Osteocyte (in vitro differentiated cells): ENCODE results near the gene OBI1. TPM values are rescaled to one million over a fixed set of nuclear protein-coding genes. Genes with fewer than 3 reads are reported as not detected.

Experiments used
- DNase-seq: peaks from one replicate; pipeline ENCODE4 v3.0.0; 2021; ENCODE audit warnings: mixed read lengths; ENCODE audit not compliant: unreplicated experiment; ENCODE audit errors: extremely low spot score
- H3K27ac Mint-ChIP-seq: one replicate; pipeline ENCODE4 v1.8.0; 2021; ENCODE audit warnings: mild to moderate bottlenecking, mixed read lengths; ENCODE audit not compliant: unreplicated experiment
- H3K27me3 Mint-ChIP-seq: one replicate; pipeline ENCODE4 v1.8.0; 2021; ENCODE audit warnings: mixed read lengths; ENCODE audit not compliant: unreplicated experiment
- H3K36me3 Mint-ChIP-seq: one replicate; pipeline ENCODE4 v1.8.0; 2021; ENCODE audit warnings: mixed read lengths; ENCODE audit not compliant: unreplicated experiment
- H3K4me1 Mint-ChIP-seq: one replicate; pipeline ENCODE4 v1.8.0; 2021; ENCODE audit warnings: mixed read lengths; ENCODE audit not compliant: unreplicated experiment
- H3K4me3 Mint-ChIP-seq: one replicate; pipeline ENCODE4 v1.8.0; 2021; ENCODE audit warnings: mild to moderate bottlenecking, moderate library complexity, mixed read lengths; ENCODE audit not compliant: unreplicated experiment
- H3K9me3 Mint-ChIP-seq: one replicate; pipeline ENCODE4 v1.8.0; 2021; ENCODE audit warnings: mixed read lengths; ENCODE audit not compliant: unreplicated experiment
- CTCF ChIP-seq: fragments of 200-600 bp; sonication (generic); IDR thresholded peaks from 2 replicates; pipeline ENCODE4 v1.5.0; 2021; ENCODE audit warnings: antibody characterized with exemption, mild to moderate bottlenecking, moderate library complexity
- total RNA-seq: library from RNA; stranded (reverse); gene quantifications from 2 replicates; pipeline ENCODE4 v1.2.1, GENCODE V29; 2021

OBI1 gene
- total RNA-seq, 1 donor from 2014 or later = 10.5 TPM

GRCh38 chr13:78631077-78631476 is 27.9 kb downstream of the OBI1 start:
- TF ChIP-seq CTCF = no peak
- Mint-ChIP-seq H3K27ac (no peak overlapping the region), H3K4me3 (no peak overlapping the region), H3K27me3 (no peaks in the 10 kb centered on the region), H3K9me3 (no peaks in the 10 kb centered on the region), H3K4me1 (no peaks in the 10 kb centered on the region), H3K36me3 (peaks cover 36% of the 10 kb centered on the region)
- no peak for DNase-seq

GRCh38 chr13:78630511-78630910 is 28.4 kb downstream of the OBI1 start:
- peaks cover 36% of the 10 kb centered on the region for H3K36me3 Mint-ChIP-seq
- no peak overlapping the region for H3K4me3 Mint-ChIP-seq
- no peaks in the 10 kb centered on the region for H3K4me1 Mint-ChIP-seq
- no peaks in the 10 kb centered on the region for H3K27me3 Mint-ChIP-seq
- DNase-seq = no peak
- H3K27ac Mint-ChIP-seq = no peak overlapping the region
- no peak for TF ChIP-seq CTCF
- H3K9me3 Mint-ChIP-seq = no peaks in the 10 kb centered on the region

- peaks cover 17% of the 10 kb centered on the region for H3K36me3 Mint-ChIP-seq
Observed at GRCh38 chr13:78625384-78625783, 33.6 kb downstream of the OBI1 start.

GRCh38 chr13:78623132-78623531 is 35.8 kb downstream of the OBI1 start:
- DNase-seq = no peak
- Mint-ChIP-seq H3K36me3 (peaks cover 17% of the 10 kb centered on the region), H3K4me3 (no peak overlapping the region), H3K27ac (no peak overlapping the region), H3K9me3 (no peaks in the 10 kb centered on the region), H3K27me3 (no peaks in the 10 kb centered on the region), H3K4me1 (no peaks in the 10 kb centered on the region)
- TF ChIP-seq CTCF = no peak

More at GRCh38 chr13:78625384-78625783, 33.6 kb downstream of the OBI1 start:
- no peaks in the 10 kb centered on the region for H3K4me1 Mint-ChIP-seq
- no peak for TF ChIP-seq CTCF
- H3K27ac Mint-ChIP-seq = no peak overlapping the region
- H3K27me3 Mint-ChIP-seq = no peaks in the 10 kb centered on the region
- no peak for DNase-seq
- no peaks in the 10 kb centered on the region for H3K9me3 Mint-ChIP-seq
- no peak overlapping the region for H3K4me3 Mint-ChIP-seq

- Mint-ChIP-seq H3K36me3 (peaks cover 25% of the 10 kb centered on the region), H3K9me3 (no peaks in the 10 kb centered on the region), H3K27ac (no peak overlapping the region)
Observed at GRCh38 chr13:78620936-78621470, 38.0 kb downstream of the OBI1 start.

More at GRCh38 chr13:78620936-78621470, 38.0 kb downstream of the OBI1 start:
- no peak for TF ChIP-seq CTCF
- no peak for DNase-seq
- Mint-ChIP-seq H3K4me1 (no peaks in the 10 kb centered on the region), H3K4me3 (no peak overlapping the region), H3K27me3 (no peaks in the 10 kb centered on the region)
